ENCODE data around the gene PPP2R3B. TPM values are rescaled to one million over a fixed set of nuclear protein-coding genes. Genes with fewer than 3 reads are reported as not detected.

Gene PPP2R3B, protein sequence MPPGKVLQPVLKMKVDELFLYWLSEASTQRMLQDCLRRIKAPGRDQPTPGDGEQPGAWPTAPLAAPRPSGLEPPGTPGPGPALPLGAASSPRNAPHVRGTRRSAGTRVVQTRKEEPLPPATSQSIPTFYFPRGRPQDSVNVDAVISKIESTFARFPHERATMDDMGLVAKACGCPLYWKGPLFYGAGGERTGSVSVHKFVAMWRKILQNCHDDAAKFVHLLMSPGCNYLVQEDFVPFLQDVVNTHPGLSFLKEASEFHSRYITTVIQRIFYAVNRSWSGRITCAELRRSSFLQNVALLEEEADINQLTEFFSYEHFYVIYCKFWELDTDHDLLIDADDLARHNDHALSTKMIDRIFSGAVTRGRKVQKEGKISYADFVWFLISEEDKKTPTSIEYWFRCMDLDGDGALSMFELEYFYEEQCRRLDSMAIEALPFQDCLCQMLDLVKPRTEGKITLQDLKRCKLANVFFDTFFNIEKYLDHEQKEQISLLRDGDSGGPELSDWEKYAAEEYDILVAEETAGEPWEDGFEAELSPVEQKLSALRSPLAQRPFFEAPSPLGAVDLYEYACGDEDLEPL
- total RNA-seq: 10 to 100 TPM; 12.1 to 14.0 TPM
- 10.9 TPM for polyA plus RNA-seq (2013, experiment 1 of 2)
- 18.5 TPM for polyA plus RNA-seq (2013, experiment 2 of 2)
- total RNA-seq: 6.7 to 63.4 (median 25.2) reads per million in 172 experiments

DNA sequence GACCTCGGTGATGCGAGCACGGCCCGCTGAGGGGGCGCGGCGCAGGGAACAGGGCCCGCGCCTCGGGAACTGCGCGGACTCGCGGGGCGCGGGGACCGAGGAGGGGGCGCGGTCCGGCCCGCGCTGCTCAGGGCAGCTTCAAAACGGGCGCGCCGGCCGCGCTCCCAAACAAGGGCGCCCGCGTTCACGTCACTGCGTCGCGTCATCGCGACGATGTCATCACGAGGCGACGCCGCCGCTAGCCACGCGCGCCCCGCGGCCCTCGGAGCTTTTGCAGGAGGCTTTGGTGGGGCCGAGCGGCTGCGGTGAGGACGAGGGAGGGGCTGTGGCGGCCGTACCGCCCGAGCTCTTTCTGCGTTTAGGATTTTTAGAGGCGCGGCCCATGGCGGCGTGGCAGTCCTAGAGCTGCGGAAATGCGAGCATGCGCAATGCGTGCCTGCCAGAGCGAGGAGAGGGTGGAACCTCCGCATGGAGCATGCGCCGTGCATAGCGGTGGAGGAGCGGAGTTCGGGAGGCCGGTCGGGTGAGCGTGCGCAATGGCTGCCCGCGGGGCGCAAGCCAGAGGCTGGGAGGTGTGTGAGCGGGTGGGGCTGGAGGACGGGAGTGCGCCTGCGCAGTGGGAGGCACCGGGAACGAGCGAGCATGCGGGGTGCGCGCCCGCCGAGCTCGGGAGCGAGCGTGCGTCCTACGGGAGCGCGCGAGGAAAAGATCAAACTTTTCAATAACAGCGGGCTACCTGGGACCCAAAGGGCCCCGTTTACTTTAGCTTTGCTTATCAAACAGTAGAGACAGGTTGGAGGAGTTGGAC, at the start of gene PPP2R3B:
TSS of gene PPP2R3B (minus strand) at position 140 of the 808 bp plus-strand sequence. CDS start 216 bp downstream, outside the sequence.
- peak within 1 kb of the TSS; percentile 94 for H3K27ac Mint-ChIP-seq
- peak within 1 kb of the TSS; percentile 87 for H3K4me3 Mint-ChIP-seq
- H3K4me1 Mint-ChIP-seq (ENCODE audit: low read depth): peaks cover 9% of the 10 kb centered on the region
- no peaks in the 10 kb centered on the region for H3K36me3 ChIP-seq (ENCODE audit: insufficient read depth, low read length)
- no peaks in the 10 kb centered on the region for H3K9me3 ChIP-seq (ENCODE audit: control insufficient read depth in 1 of 2, insufficient read depth in 1 of 2, low read length in 2 of 2)
- ChIA-PET CTCF (no interaction called here), POLR2A (no interaction called here)
- peak within 1 kb of the TSS; percentile 82 for H3K4me3 ChIP-seq (ENCODE audit: low read length)
- ATAC-seq (ENCODE audit: poor library complexity) (peak; percentile 93), DNase-seq (peak; percentile 95 to 100 (median 99))
- H3K27ac ChIP-seq (ENCODE audit: low read depth in 1 of 2, low read length in 2 of 2): peak within 1 kb of the TSS; percentile 100
- no peaks in the 10 kb centered on the region for H3K9me3 Mint-ChIP-seq
- H3K4me1 ChIP-seq (ENCODE audit: insufficient read depth, low read length): peaks cover 16% of the 10 kb centered on the region
- peaks cover 5% of the 10 kb centered on the region for H3K36me3 Mint-ChIP-seq (ENCODE audit: low read depth)
- TF ChIP-seq, protein P1, sequence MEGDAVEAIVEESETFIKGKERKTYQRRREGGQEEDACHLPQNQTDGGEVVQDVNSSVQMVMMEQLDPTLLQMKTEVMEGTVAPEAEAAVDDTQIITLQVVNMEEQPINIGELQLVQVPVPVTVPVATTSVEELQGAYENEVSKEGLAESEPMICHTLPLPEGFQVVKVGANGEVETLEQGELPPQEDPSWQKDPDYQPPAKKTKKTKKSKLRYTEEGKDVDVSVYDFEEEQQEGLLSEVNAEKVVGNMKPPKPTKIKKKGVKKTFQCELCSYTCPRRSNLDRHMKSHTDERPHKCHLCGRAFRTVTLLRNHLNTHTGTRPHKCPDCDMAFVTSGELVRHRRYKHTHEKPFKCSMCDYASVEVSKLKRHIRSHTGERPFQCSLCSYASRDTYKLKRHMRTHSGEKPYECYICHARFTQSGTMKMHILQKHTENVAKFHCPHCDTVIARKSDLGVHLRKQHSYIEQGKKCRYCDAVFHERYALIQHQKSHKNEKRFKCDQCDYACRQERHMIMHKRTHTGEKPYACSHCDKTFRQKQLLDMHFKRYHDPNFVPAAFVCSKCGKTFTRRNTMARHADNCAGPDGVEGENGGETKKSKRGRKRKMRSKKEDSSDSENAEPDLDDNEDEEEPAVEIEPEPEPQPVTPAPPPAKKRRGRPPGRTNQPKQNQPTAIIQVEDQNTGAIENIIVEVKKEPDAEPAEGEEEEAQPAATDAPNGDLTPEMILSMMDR (IDR thresholded peaks at IDR 0.05): no peak
- intact Hi-C loops (cut with DNase I, micrococcal nuclease): loop anchor here (2.0 to 10.0 kb wide), 4 partner anchors 65 to 1008 kb away; partner anchors contain the start of genes GTPBP6 (in 1 of the 2), PLCXD1 (in 1 of the 2) and SLC25A6 (in 1 of the 2)
- no peaks in the 10 kb centered on the region for H3K27me3 Mint-ChIP-seq
- H3K27me3 ChIP-seq (ENCODE audit: control insufficient read depth in 1 of 2, insufficient read depth in 2 of 2, low read length in 2 of 2): no peaks in the 10 kb centered on the region

DNA sequence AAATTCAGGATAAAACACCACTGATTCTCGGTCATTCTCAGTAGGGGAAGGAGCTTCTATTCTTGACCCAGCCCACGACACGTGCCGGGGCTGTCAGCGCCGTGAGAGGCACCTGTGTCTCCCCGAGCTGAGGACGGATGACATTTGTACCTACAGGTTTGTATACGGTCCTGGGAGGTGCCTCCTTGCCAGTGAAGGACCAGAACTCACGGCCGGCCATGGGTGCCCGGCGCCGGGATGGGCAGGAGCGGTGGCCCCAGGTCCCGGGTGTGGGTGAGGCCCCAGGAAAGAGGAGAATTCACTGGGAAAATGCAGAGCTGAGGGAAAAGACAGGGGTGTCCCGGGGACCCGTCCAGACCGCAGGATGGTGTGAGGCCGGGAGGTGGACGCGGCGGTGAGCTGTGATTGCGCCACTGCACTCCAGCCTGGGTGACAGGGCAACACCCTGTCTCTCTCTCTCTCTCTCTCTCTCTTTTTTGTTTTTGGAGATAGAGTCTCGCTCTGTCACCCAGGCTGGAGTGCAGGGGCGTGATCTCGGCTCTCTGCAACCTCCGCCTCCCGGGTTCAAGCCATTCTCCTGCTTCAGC, 48.9 kb upstream of the PPP2R3B start:
- Histone ChIP-seq H3K9me3 (ENCODE audit: control insufficient read depth in 1 of 2, insufficient read depth in 1 of 2, low read length in 2 of 2) (peaks cover 0 to 44% of the 10 kb centered on the region in 2 experiments), H3K36me3 (ENCODE audit: insufficient read depth, low read length) (no peaks in the 10 kb centered on the region), H3K4me1 (ENCODE audit: insufficient read depth, low read length) (no peaks in the 10 kb centered on the region), H3K27ac (ENCODE audit: low read depth in 1 of 2, low read length in 2 of 2) (no peak overlapping the region), H3K27me3 (ENCODE audit: control insufficient read depth in 1 of 2, insufficient read depth in 2 of 2, low read length in 2 of 2) (no peaks in the 10 kb centered on the region), H3K4me3 (ENCODE audit: low read length) (no peak overlapping the region)
- no peaks in the 10 kb centered on the region for H3K36me3 Mint-ChIP-seq (ENCODE audit: low read depth)
- no peak for ATAC-seq (ENCODE audit: poor library complexity)
- no peaks in the 10 kb centered on the region for H3K4me1 Mint-ChIP-seq (ENCODE audit: low read depth)
- TF ChIP-seq, protein P1 (IDR thresholded peaks at IDR 0.05): no peak
- DNase-seq: no peak
- H3K9me3 Mint-ChIP-seq: peaks cover 2% of the 10 kb centered on the region
- H3K27me3 Mint-ChIP-seq: peaks cover 11% of the 10 kb centered on the region
- no peak overlapping the region for H3K27ac Mint-ChIP-seq
- no peak overlapping the region for H3K4me3 Mint-ChIP-seq
- intact Hi-C loops (cut with DNase I, micrococcal nuclease): no loop called here
- CTCF ChIA-PET: no interaction called here
- POLR2A ChIA-PET: no interaction called here

DNA sequence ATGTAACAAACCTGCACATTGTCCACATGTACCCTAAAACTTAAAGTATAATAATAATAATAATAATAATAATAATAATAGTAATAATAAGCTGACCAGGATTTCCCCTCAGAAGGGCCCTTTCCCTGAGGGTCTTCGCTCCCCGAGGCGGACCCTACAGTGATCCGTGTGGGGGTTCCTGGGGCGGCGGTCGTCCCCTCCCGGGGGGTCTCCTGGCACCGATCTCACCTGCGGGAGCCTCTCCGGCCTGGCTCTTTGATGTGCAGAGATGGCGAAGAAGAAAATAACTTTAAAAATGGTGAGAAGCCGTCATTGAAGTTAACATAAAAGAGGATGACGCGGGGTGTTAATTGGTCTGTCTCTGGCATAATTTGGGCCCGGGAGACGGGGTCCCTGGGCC, 48.2 kb upstream of the PPP2R3B start:
- H3K27ac Mint-ChIP-seq: no peak overlapping the region
- intact Hi-C loops (cut with DNase I, micrococcal nuclease): no loop called here

More for the DNA sequence above, 48.2 kb upstream of the PPP2R3B start:
- Histone ChIP-seq H3K27ac (ENCODE audit: low read depth in 1 of 2, low read length in 2 of 2) (no peak overlapping the region), H3K4me3 (ENCODE audit: low read length) (no peak overlapping the region), H3K4me1 (ENCODE audit: insufficient read depth, low read length) (no peaks in the 10 kb centered on the region), H3K9me3 (ENCODE audit: control insufficient read depth in 1 of 2, insufficient read depth in 1 of 2, low read length in 2 of 2) (peaks cover 0 to 41% of the 10 kb centered on the region in 2 experiments), H3K36me3 (ENCODE audit: insufficient read depth, low read length) (no peaks in the 10 kb centered on the region), H3K27me3 (ENCODE audit: control insufficient read depth in 1 of 2, insufficient read depth in 2 of 2, low read length in 2 of 2) (no peaks in the 10 kb centered on the region)
- TF ChIP-seq, protein P1 (IDR thresholded peaks at IDR 0.05): no peak
- H3K36me3 Mint-ChIP-seq (ENCODE audit: low read depth): no peaks in the 10 kb centered on the region
- ChIA-PET POLR2A (no interaction called here), CTCF (no interaction called here)
- DNase-seq (no peak), ATAC-seq (ENCODE audit: poor library complexity) (no peak)
- no peak overlapping the region for H3K4me3 Mint-ChIP-seq
- peaks cover 2% of the 10 kb centered on the region for H3K9me3 Mint-ChIP-seq
- H3K4me1 Mint-ChIP-seq (ENCODE audit: low read depth): no peaks in the 10 kb centered on the region
- peaks cover 16% of the 10 kb centered on the region for H3K27me3 Mint-ChIP-seq
